Astrocyte of the cerebellum (primary cell): ENCODE measurements around the gene ESRRA.

Experiments used
- DNase-seq: peaks from one replicate; pipeline ENCODE4 v3.0.0-alpha.2; 2011; ENCODE audit warnings: low read depth
- H3K4me3 ChIP-seq: 2 replicates; pipeline ENCODE4 v1.5.1; 2011; ENCODE audit warnings: mild to moderate bottlenecking, low read depth, low read length, moderate library complexity
- CTCF ChIP-seq: IDR thresholded peaks from 2 replicates; pipeline ENCODE4 v1.5.1; 2012; ENCODE audit warnings: low read length, low read depth, moderate library complexity, mild to moderate bottlenecking; ENCODE audit errors: missing control alignments
- in situ Hi-C: cut with HindIII; loops from 2 replicates; pipeline ENCODE4 v1.10.0; 2017; ENCODE audit warnings: low sequenced_read_pairs

The ESRRA gene

GRCh38 chr11:64269540-64270220 lies 35.6 kb upstream of the ESRRA start:
- in situ Hi-C loops, result loop anchor here (10.0 kb wide), 2 partner anchors 55 to 65 kb away; partner anchors contain the start of gene FERMT3

GRCh38 chr11:64275031-64275800 lies 30.1 kb upstream of the ESRRA start:
- in situ Hi-C loops, result loop anchor here (10.0 kb wide), 1 partner anchor 70 kb away; the partner anchor contains the start of gene FERMT3
- H3K4me3 ChIP-seq, result no peak overlapping the region
- DNase-seq, result no peak
- no peak for TF ChIP-seq CTCF

More at GRCh38 chr11:64269540-64270220, 35.6 kb upstream of the ESRRA start:
- DNase-seq, result peak; percentile 100
- H3K4me3 ChIP-seq, result peak overlapping the region; percentile 65
- peak; percentile 25 for TF ChIP-seq CTCF

GRCh38 chr11:64275841-64276240 lies 29.5 kb upstream of the ESRRA start:
- TF ChIP-seq CTCF, result no peak
- in situ Hi-C loops, result loop anchor here (10.0 kb wide), 1 partner anchor 71 kb away; the partner anchor contains the start of gene FERMT3
- DNase-seq, result no peak
- no peak overlapping the region for H3K4me3 ChIP-seq

- no peak overlapping the region for H3K4me3 ChIP-seq
- no peak for DNase-seq
- in situ Hi-C loops, result loop anchor here (10.0 kb wide), 1 partner anchor 72 kb away; the partner anchor contains the start of gene FERMT3
- TF ChIP-seq CTCF, result no peak
Observed at GRCh38 chr11:64276653-64277431, 28.5 kb upstream of the ESRRA start.

GRCh38 chr11:64278576-64279190 lies 26.6 kb upstream of the ESRRA start:
- in situ Hi-C loops, result loop anchor here (10.0 kb wide), 1 partner anchor 74 kb away; the partner anchor contains the start of gene FERMT3
- TF ChIP-seq CTCF, result no peak
- H3K4me3 ChIP-seq, result no peak overlapping the region
- no peak for DNase-seq
